Upper lobe of left lung (tissue), 6 donors: ENCODE results near the gene FOXP1. TPM values are rescaled to one million over a fixed set of nuclear protein-coding genes. Genes with fewer than 3 reads are reported as not detected.

ENCODE experiments used
- ATAC-seq, 2 donors: fragments of 200-7000 bp; cut with Tn5 transposase; one replicate each; pipeline ENCODE4 v1.9.1; 2022; ENCODE audit warnings: mild to moderate bottlenecking in 2 of 2, moderate library complexity in 2 of 2; ENCODE audit not compliant: low FRiP score in 2 of 2
- DNase-seq, 2 donors: peaks; one replicate each; pipeline ENCODE4 v3.0.0-alpha.2; 2019 to 2020
- H3K27ac ChIP-seq, 4 donors: fragments of 200-600 bp; sonication (generic); one replicate each; pipeline ENCODE4 v1.5.1; 2016 to 2019
- H3K27me3 ChIP-seq, 4 donors: fragments of 200-600 bp; sonication (generic); one replicate each; pipeline ENCODE4 v1.5.1; 2017 to 2019
- H3K36me3 ChIP-seq, 4 donors: fragments of 200-600 bp; sonication (generic); one replicate each; pipeline ENCODE4 v1.5.1; 2016 to 2019
- H3K4me1 ChIP-seq, 4 donors: fragments of 200-600 bp; sonication (generic); one replicate each; pipeline ENCODE4 v1.5.1; 2018 to 2019
- H3K4me3 ChIP-seq, 4 donors: fragments of 200-600 bp; sonication (generic); one replicate each; pipeline ENCODE4 v1.5.1; 2017 to 2019; ENCODE audit warnings: mild to moderate bottlenecking in 2 of 4, moderate library complexity in 1 of 4
- H3K9me3 ChIP-seq, 4 donors: fragments of 200-600 bp; sonication (generic); one replicate each; pipeline ENCODE4 v1.5.1; 2018 to 2019
- CTCF ChIP-seq, 6 experiments: fragments of 450-650 bp in 4 of 6; fragments of 200-600 bp in 2 of 6; sonication (generic) in 2 of 6; IDR thresholded peaks; one replicate each; pipeline ENCODE4 v1.5.1; 2016 to 2019; ENCODE audit warnings: antibody characterized with exemption in 6 of 6
- EP300 ChIP-seq, 4 donors: sonication (generic); formaldehyde crosslinking; IDR thresholded peaks; one replicate each; pipeline ENCODE4 v1.5.1; 2017; ENCODE audit warnings: antibody characterized with exemption in 4 of 4, control low read depth in 2 of 4
- POLR2A ChIP-seq, 4 donors: fragments of 450-650 bp; IDR thresholded peaks; one replicate each; pipeline ENCODE4 v1.5.1; 2016 to 2017; ENCODE audit warnings: antibody characterized with exemption in 4 of 4, mild to moderate bottlenecking in 2 of 4
- POLR2AphosphoS5 ChIP-seq, 2 donors: sonication (generic); formaldehyde crosslinking; IDR thresholded peaks; one replicate each; pipeline ENCODE4 v1.5.1; 2017; ENCODE audit warnings: antibody characterized with exemption in 2 of 2
- WGBS, 2 donors: methylation state at CpG; one replicate each; pipeline ENCODE4 v1.1.5; 2017 to 2018; 5-methylcytosine and 5-hydroxymethylcytosine counted together
- total RNA-seq, 6 donors: library from RNA; depleted of rRNA in 4 of 6; stranded (reverse); fragments of >200 nt in 4 of 6; gene quantifications; one replicate each; pipeline versions ENCODE4 v1.1.0 to v1.2.1, GENCODE V29; 2016 to 2021
- donor health status: DM: no; HTN: no; CAD: no; lungs with moderate emphysema.
- donor health status: DM: no; HTN: yes; CAD: no; lungs with severe emphysema.

FOXP1 gene
- total RNA-seq, 6 donors from 2014 or later: 103 to 248 (median 134) TPM

GRCh38 chr3:70973558-70973957 is 610.0 kb downstream of the FOXP1 start:
- 66 to 87% methylated on average over 6 of the region's 6 CpGs for WGBS, 2 donors
- H3K27ac ChIP-seq: no peak overlapping the region
- H3K9me3 ChIP-seq: no peaks in the 10 kb centered on the region
- H3K36me3 ChIP-seq: peaks cover 25 to 95% (median 61%) of the 10 kb centered on the region in 4 donors
- H3K27me3 ChIP-seq: no peaks in the 10 kb centered on the region
- no peak overlapping the region for H3K4me3 ChIP-seq
- no peak for TF ChIP-seq CTCF (IDR thresholded peaks at IDR 0.05)
- no peak for TF ChIP-seq POLR2A (IDR thresholded peaks at IDR 0.05)
- TF ChIP-seq EP300 (IDR thresholded peaks at IDR 0.05): no peak
- no peak for TF ChIP-seq POLR2AphosphoS5 (IDR thresholded peaks at IDR 0.05)
- ATAC-seq (no peak), DNase-seq (no peak)
- H3K4me1 ChIP-seq: peaks cover 0 to 11% (median 4%) of the 10 kb centered on the region in 4 donors

GRCh38 chr3:70972855-70973254 is 610.7 kb downstream of the FOXP1 start:
- Histone ChIP-seq H3K36me3 (peaks cover 25 to 95% (median 57%) of the 10 kb centered on the region in 4 donors), H3K4me3 (no peak overlapping the region), H3K27me3 (no peaks in the 10 kb centered on the region), H3K9me3 (no peaks in the 10 kb centered on the region), H3K4me1 (peaks cover 0 to 11% (median 4%) of the 10 kb centered on the region in 4 donors), H3K27ac (no peak overlapping the region)
- DNase-seq: peak in 1 of 2 donors; percentile 9
- 91 to 92% methylated on average over 10 to 11 of the region's 11 CpGs for WGBS, 2 donors
- TF ChIP-seq POLR2A (IDR thresholded peaks at IDR 0.05): no peak
- no peak for TF ChIP-seq POLR2AphosphoS5 (IDR thresholded peaks at IDR 0.05)
- no peak for TF ChIP-seq EP300 (IDR thresholded peaks at IDR 0.05)
- no peak for TF ChIP-seq CTCF (IDR thresholded peaks at IDR 0.05)
- no peak for ATAC-seq

- Histone ChIP-seq H3K27me3 (no peaks in the 10 kb centered on the region), H3K36me3 (peaks cover 9 to 92% (median 43%) of the 10 kb centered on the region in 4 donors), H3K27ac (no peak overlapping the region), H3K4me1 (peaks cover 0 to 11% (median 4%) of the 10 kb centered on the region in 4 donors), H3K9me3 (no peaks in the 10 kb centered on the region), H3K4me3 (no peak overlapping the region)
- DNase-seq: no peak
- TF ChIP-seq EP300 (IDR thresholded peaks at IDR 0.05) (no peak), POLR2A (IDR thresholded peaks at IDR 0.05) (no peak), POLR2AphosphoS5 (IDR thresholded peaks at IDR 0.05) (no peak), CTCF (IDR thresholded peaks at IDR 0.05) (no peak)
- WGBS, 2 donors: 82 to 91% methylated on average over 6 of the region's 6 CpGs
- ATAC-seq: no peak
These were observed 612.6 kb downstream of the FOXP1 start for GRCh38 chr3:70970952-70971351.

- 78 to 84% methylated on average over 4 of the region's 4 CpGs for WGBS, 2 donors
- no peaks in the 10 kb centered on the region for H3K9me3 ChIP-seq
- TF ChIP-seq POLR2AphosphoS5 (IDR thresholded peaks at IDR 0.05) (no peak), EP300 (IDR thresholded peaks at IDR 0.05) (no peak)
- ATAC-seq (no peak), DNase-seq (no peak)
- no peak overlapping the region for H3K4me3 ChIP-seq
- peaks cover 0 to 10% (median 4%) of the 10 kb centered on the region in 4 donors for H3K4me1 ChIP-seq
- H3K27me3 ChIP-seq: no peaks in the 10 kb centered on the region
- no peak overlapping the region for H3K27ac ChIP-seq
- H3K36me3 ChIP-seq: peaks cover 14 to 92% (median 45%) of the 10 kb centered on the region in 4 donors
These were observed 613.4 kb downstream of the FOXP1 start for GRCh38 chr3:70970171-70970570.

- Histone ChIP-seq H3K27ac (no peak overlapping the region), H3K9me3 (no peaks in the 10 kb centered on the region), H3K4me3 (no peak overlapping the region), H3K36me3 (peaks cover 19 to 81% (median 42%) of the 10 kb centered on the region in 4 donors), H3K27me3 (no peaks in the 10 kb centered on the region), H3K4me1 (no peaks in the 10 kb centered on the region)
- DNase-seq: no peak
- no peak for TF ChIP-seq POLR2A (IDR thresholded peaks at IDR 0.05)
- TF ChIP-seq CTCF (IDR thresholded peaks at IDR 0.05): no peak
- TF ChIP-seq EP300 (IDR thresholded peaks at IDR 0.05): no peak
- no peak for TF ChIP-seq POLR2AphosphoS5 (IDR thresholded peaks at IDR 0.05)
- WGBS, 2 donors: 87 to 88% methylated on average over 13 of the region's 13 CpGs
- no peak for ATAC-seq
These were observed 619.9 kb downstream of the FOXP1 start for GRCh38 chr3:70963431-70964275.
